ENCODE measurements around the gene MESD. TPM values are rescaled to one million over a fixed set of nuclear protein-coding genes. Genes with fewer than 3 reads are reported as not detected.

The MESD gene
- total and polyA plus RNA-seq, 2 of the 4 experiments (the other 2 are of a cell fraction), result 10.0 to 14.0 TPM

DNA sequence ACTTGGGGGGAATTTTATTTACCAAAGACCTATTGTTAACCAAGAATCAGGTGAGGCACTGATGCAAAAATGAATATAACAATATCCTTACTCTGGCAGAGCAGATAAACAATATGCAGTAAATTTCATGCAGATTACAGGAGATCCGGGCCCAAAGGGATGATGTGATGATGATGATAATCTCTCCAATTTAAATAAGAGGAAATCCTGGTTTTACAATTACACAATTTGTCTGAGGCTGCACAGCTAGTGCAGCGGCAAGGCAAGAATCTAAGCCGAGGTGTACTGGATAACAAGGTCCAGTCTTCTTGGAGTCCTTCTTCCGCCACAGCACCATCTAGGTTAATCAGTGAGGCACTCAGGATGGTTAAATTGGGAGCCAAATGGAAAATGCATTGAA, 2.4 kb upstream of the MESD start:
- Histone ChIP-seq H2BK5ac (ENCODE audit: low read depth, low read length, poor library complexity, severe bottlenecking) (no peak overlapping the region), H3K27ac (ENCODE audit: insufficient read depth, low read length) (no peak overlapping the region), H3K4me1 (ENCODE audit: control insufficient read depth, insufficient read depth, low read length) (peaks cover 6% of the 10 kb centered on the region), H3K14ac (replicated peaks; ENCODE audit: low read depth, low read length) (0 out of 2 replicates have a peak overlapping the region, but pooled peaks have one; percentile 20), H4K91ac (ENCODE audit: insufficient read depth, low read depth, low read length) (no peak overlapping the region), H3K9ac (ENCODE audit: low read depth, low read length) (no peak overlapping the region), H4K20me1 (ENCODE audit: insufficient read depth, low read length) (peaks cover 13% of the 10 kb centered on the region; the same call in 1 of the 2 replicates), H3K79me1 (ENCODE audit: low read depth in 1 of 2, low read length in 2 of 2) (peaks cover 8 to 28% of the 10 kb centered on the region in 2 experiments), H3K4me2 (ENCODE audit: low read depth, low read length) (no peak overlapping the region), H3K4ac (ENCODE audit: low read depth, low read length) (no peak overlapping the region), H3K27me3 (ENCODE audit: control insufficient read depth, insufficient read depth, low read length) (no peaks in the 10 kb centered on the region), H2AK9ac (replicated peaks; ENCODE audit: low read depth, low read length, poor library complexity) (no peak overlapping the region), H2BK120ac (ENCODE audit: low read depth, low read length) (no peak overlapping the region), H3K36me3 (ENCODE audit: control insufficient read depth, insufficient read depth, low read length) (no peaks in the 10 kb centered on the region), H3K9me3 (ENCODE audit: control insufficient read depth, insufficient read depth, low read length) (no peaks in the 10 kb centered on the region), H2BK20ac (ENCODE audit: low read depth, low read length) (no peak overlapping the region), H3K56ac (ENCODE audit: extremely low read depth, insufficient read depth, low read length) (no peak overlapping the region), H3K23ac (ENCODE audit: low read depth, low read length) (no peak overlapping the region), H3K9me1 (ENCODE audit: insufficient read depth, low read length) (peaks cover 18% of the 10 kb centered on the region), H4K8ac (ENCODE audit: low read depth in 2 of 2, low read length in 2 of 2) (no peak overlapping the region), H2AFZ (replicated peaks; ENCODE audit: low read length, poor library complexity) (no peak overlapping the region), H4K5ac (ENCODE audit: low read depth, low read length) (no peak overlapping the region; the same call in 1 of the 2 replicates), H3K4me3 (ENCODE audit: insufficient read depth, low read depth, low read length) (no peak overlapping the region), H3K18ac (ENCODE audit: low read depth, low read length) (no peak overlapping the region), H2AK5ac (ENCODE audit: low read depth, low read length) (no peak overlapping the region; the same call in 1 of the 2 replicates), H2BK15ac (ENCODE audit: low read depth, low read length) (no peak overlapping the region)
- intact Hi-C loops (cut with micrococcal nuclease) (no loop called here), dilution Hi-C loops (cut with HindIII; ENCODE audit: low sequenced_read_pairs, unreplicated experiment) (no loop called here), in situ Hi-C loops (cut with MboI; ENCODE audit: low sequenced_read_pairs) (loop anchor here (10.0 kb wide), 1 partner anchor 273 kb away; no protein-coding TSS in a partner anchor)
- ChIA-PET POLR2A (ENCODE audit: unreplicated experiment) (interaction anchor here (1.0 kb wide), 1 partner anchor 9 kb away, joined by 3 read pairs; the partner anchor contains the start of gene TLNRD1), CTCF (interaction anchor here (1.6 kb wide), 1 partner anchor 274 kb away, joined by 8 read pairs; no protein-coding TSS in a partner anchor)
- no peak for DNase-seq
- TF ChIP-seq, protein P1, sequence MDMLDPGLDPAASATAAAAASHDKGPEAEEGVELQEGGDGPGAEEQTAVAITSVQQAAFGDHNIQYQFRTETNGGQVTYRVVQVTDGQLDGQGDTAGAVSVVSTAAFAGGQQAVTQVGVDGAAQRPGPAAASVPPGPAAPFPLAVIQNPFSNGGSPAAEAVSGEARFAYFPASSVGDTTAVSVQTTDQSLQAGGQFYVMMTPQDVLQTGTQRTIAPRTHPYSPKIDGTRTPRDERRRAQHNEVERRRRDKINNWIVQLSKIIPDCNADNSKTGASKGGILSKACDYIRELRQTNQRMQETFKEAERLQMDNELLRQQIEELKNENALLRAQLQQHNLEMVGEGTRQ (IDR thresholded peaks at IDR 0.05; ENCODE audit: low read depth, low read length), result no peak
- TF ChIP-seq MXI1 (IDR thresholded peaks at IDR 0.05; ENCODE audit: borderline replicate concordance, low read depth, low read length) (no peak), POLR2A (IDR thresholded peaks at IDR 0.05; ENCODE audit: low read depth, low read length) (no peak), FOS (IDR thresholded peaks at IDR 0.05; ENCODE audit: low read depth, low read length) (no peak), RAD21 (IDR thresholded peaks at IDR 0.05; ENCODE audit: low read length) (no peak), MAFK (IDR thresholded peaks at IDR 0.05; ENCODE audit: low read depth, low read length) (no peak), NFE2L2 (IDR thresholded peaks at IDR 0.05; ENCODE audit: low read depth, low read length) (no peak), BHLHE40 (IDR thresholded peaks at IDR 0.05; ENCODE audit: low read depth, low read length) (no peak), CEBPB (IDR thresholded peaks at IDR 0.05; ENCODE audit: low read depth, low read length) (no peak), CHD1 (IDR thresholded peaks at IDR 0.05; ENCODE audit: low read depth, low read length) (no peak), RFX5 (IDR thresholded peaks at IDR 0.05; ENCODE audit: low read depth, low read length) (no peak), SMC3 (IDR thresholded peaks at IDR 0.05; ENCODE audit: low read depth, low read length) (no peak), RCOR1 (IDR thresholded peaks at IDR 0.05; ENCODE audit: insufficient replicate concordance, low read length) (no peak)
- TF ChIP-seq, protein P2, sequence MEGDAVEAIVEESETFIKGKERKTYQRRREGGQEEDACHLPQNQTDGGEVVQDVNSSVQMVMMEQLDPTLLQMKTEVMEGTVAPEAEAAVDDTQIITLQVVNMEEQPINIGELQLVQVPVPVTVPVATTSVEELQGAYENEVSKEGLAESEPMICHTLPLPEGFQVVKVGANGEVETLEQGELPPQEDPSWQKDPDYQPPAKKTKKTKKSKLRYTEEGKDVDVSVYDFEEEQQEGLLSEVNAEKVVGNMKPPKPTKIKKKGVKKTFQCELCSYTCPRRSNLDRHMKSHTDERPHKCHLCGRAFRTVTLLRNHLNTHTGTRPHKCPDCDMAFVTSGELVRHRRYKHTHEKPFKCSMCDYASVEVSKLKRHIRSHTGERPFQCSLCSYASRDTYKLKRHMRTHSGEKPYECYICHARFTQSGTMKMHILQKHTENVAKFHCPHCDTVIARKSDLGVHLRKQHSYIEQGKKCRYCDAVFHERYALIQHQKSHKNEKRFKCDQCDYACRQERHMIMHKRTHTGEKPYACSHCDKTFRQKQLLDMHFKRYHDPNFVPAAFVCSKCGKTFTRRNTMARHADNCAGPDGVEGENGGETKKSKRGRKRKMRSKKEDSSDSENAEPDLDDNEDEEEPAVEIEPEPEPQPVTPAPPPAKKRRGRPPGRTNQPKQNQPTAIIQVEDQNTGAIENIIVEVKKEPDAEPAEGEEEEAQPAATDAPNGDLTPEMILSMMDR (conservative IDR thresholded peaks at IDR 0.05; ENCODE audit: low read depth, low read length), result no peak
- TF ChIP-seq, protein P3, sequence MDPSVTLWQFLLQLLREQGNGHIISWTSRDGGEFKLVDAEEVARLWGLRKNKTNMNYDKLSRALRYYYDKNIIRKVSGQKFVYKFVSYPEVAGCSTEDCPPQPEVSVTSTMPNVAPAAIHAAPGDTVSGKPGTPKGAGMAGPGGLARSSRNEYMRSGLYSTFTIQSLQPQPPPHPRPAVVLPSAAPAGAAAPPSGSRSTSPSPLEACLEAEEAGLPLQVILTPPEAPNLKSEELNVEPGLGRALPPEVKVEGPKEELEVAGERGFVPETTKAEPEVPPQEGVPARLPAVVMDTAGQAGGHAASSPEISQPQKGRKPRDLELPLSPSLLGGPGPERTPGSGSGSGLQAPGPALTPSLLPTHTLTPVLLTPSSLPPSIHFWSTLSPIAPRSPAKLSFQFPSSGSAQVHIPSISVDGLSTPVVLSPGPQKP (IDR thresholded peaks at IDR 0.05; ENCODE audit: borderline replicate concordance, low read depth, low read length), result no peak
- no TSS peak for BruUV-seq (replicated peaks)
- no peak for ATAC-seq (ENCODE audit: low read depth)
- WGBS, 2 experiments (ENCODE audit: extremely low coverage in 2 of 2, insufficient read length in 1 of 2), result 100% methylated on average over 1 of the region's 4 CpGs; no CpG with 5 or more reads in 1 of the 2 experiments

Measured in IMR-90 (cell line).